ENCODE results near the gene RTN1.
"Not testable (repeated sequence)": the region's sequence is repeated elsewhere in the genome, so short reads cannot be mapped to it uniquely, and the experiment has no call there.

RTN1 gene

DNA sequence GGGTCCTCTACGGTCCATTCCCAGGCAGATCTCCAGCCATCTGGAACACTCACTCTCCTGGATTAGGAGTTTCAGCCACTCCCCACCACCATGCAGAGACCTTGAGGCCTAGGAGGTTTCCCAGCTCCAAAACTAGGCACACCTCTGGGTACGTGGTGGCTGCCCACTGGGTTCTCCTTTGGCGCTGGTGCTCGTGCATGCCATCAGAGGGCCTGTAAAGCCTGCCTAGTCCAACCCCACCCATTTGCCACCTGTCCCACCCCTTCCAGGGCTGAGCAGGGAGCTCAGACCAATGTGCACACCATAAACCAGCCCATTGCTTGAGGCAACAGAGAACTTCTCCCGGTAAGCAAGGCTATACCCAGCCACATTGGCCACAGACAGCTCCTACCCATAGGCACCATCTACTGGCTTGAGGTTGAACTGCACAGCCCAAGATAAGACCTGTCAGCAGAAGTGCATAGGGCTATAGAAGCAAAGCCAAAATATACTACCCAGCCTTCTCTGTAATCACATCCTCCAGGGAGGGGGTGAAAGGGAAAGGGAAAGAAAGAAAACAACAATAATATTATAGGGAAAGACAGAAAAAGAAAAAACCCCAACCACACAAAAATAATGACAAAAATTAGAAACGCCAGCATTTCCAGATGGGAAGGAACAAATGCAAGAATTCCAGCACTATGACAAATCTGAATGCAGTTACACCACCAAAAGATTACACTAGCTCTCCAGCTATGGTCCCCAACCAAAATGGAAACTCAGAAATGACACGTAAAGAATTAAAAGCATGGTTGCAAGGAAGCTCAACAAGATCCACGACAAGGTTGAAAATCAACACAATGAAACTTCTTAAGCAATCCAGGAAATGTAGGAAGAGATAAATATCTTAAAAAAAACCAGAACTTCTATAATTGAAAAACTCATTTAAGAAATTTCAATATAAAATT, 182.1 kb downstream of the RTN1 start:
- peak; percentile 95 to 97 for ATAC-seq (replicated peaks)
- Mint-ChIP-seq H3K27me3 (peaks cover 19 to 24% of the 10 kb centered on the region in 2 donors), H3K9me3 (peaks cover 7% of the 10 kb centered on the region in 2 donors), H3K27ac (no peak overlapping the region), H3K36me3 (no peaks in the 10 kb centered on the region), H3K4me3 (no peak overlapping the region), H3K4me1 (no peaks in the 10 kb centered on the region)
- DNase-seq: peak; percentile 36

DNA sequence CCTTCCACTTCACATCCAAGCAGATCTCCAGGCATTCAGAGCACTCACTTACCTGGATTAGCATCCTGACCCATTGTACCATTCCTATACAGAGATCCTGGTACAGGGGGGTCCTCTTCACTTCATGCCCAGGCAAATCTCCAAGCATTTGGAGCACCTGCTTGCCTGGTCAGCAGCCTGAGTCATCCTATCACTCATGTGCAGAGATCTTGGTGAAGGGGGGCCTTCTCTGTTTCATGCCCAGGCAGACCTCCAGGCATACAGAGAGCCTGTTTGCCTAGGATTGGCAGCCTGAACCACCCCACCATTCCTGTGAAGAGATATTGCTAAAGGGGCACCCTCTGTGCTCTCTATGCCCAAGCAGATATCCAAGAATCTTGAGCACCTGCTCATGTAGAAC, 182.9 kb downstream of the RTN1 start:
- no peak overlapping the region for H3K27ac Mint-ChIP-seq
- H3K4me1 Mint-ChIP-seq: no peaks in the 10 kb centered on the region
- peaks cover 7% of the 10 kb centered on the region in 2 donors for H3K9me3 Mint-ChIP-seq
- ATAC-seq (replicated peaks): no peak
- H3K27me3 Mint-ChIP-seq: peaks cover 19 to 24% of the 10 kb centered on the region in 2 donors
- no peaks in the 10 kb centered on the region for H3K36me3 Mint-ChIP-seq
- no peak overlapping the region for H3K4me3 Mint-ChIP-seq
- no peak for DNase-seq

DNA sequence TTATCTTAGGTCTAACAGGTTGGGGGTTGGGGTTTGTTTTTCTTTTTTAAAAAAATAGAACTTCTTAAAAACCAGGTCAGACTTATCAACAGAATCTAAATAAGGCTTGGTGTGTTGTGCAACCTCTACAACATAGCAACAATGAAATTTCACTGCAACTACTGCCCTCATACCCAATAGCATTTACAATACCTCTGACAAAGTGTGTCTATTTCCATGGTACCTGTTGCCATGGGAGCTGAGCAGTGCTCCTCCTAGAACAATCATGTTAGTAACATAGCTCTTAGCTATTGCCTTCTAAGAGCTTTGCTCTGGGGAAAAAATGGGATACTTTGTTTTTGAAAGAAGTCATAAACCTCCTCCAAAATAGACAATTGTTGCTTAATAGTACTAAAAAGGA, 190.7 kb downstream of the RTN1 start:
- Mint-ChIP-seq H3K36me3 (no peaks in the 10 kb centered on the region), H3K27ac (no peak overlapping the region), H3K27me3 (peaks cover 11 to 16% of the 10 kb centered on the region in 2 donors), H3K4me1 (no peaks in the 10 kb centered on the region), H3K4me3 (no peak overlapping the region), H3K9me3 (peaks cover 0 to 2% of the 10 kb centered on the region in 2 donors)
- ATAC-seq (replicated peaks) (no peak), DNase-seq (no peak)

DNA sequence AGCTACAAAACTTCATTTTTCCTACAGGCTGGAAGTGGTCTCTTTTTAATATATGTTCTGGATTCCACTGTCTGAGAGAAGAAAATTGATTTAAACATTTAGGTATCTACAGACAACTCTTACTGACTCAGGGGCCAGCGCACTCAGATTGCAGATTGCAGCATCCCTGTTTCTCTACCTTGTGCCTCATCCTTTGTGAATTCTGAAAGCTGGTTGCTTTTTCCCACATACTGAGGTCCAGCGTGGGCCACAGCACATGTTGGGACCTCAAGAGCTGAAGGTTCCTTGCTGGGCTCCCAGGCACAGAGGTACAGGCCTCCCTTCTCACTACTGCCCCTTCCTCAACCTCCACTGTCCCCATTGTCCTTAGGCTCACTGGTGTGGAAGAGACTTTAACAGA, 192.2 kb downstream of the RTN1 start:
- Mint-ChIP-seq H3K27ac (no peak overlapping the region), H3K27me3 (peaks cover 7 to 16% of the 10 kb centered on the region in 2 donors), H3K36me3 (no peaks in the 10 kb centered on the region), H3K9me3 (peaks cover 7 to 9% of the 10 kb centered on the region in 2 donors), H3K4me3 (no peak overlapping the region), H3K4me1 (no peaks in the 10 kb centered on the region)
- no peak for ATAC-seq (replicated peaks)
- DNase-seq: no peak

DNA sequence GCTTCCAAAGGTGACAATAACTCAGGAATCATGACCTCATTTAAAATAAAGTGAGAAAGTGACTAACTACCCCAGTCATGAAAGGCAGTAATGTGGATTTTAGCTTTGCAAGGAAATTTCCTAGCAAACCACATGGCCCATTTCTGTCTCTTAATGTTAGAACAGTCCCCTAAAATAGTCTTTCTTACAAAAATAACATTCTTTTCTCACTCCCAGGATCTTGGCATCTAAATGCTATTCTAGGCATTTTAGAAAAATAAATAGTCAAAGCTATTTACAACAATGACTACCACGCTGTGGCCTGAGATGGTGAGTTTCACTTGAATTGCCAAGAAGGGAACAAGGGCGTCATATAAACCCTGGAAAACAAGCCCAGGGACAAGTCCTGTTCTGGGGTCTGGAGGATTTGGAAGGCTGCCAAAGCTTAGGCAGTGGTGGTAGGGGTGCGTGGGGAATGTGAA, 192.8 kb downstream of the RTN1 start:
- Mint-ChIP-seq H3K4me1 (no peaks in the 10 kb centered on the region), H3K27me3 (peaks cover 7 to 16% of the 10 kb centered on the region in 2 donors), H3K4me3 (no peak overlapping the region), H3K27ac (no peak overlapping the region), H3K9me3 (peaks cover 12 to 13% of the 10 kb centered on the region in 2 donors), H3K36me3 (no peaks in the 10 kb centered on the region)
- ATAC-seq (replicated peaks) (no peak), DNase-seq (no peak)

DNA sequence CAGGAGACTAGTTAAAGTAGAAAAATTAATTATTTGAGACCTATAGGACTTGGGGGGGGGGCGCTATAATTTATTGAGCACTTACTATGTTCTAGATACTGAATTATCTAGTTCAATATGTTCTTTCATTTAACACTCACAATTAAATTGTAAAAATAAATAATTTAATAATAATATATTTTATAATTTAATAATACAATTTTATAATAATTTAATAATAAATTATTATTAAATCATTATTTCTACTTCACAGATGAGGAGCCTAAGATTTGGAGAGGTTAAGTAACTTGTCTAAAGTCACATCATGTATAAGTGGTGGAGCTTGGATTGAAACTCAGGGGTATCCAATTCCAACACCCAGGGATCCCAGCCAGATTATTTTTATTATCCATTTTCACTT, 195.2 kb downstream of the RTN1 start:
- H3K9me3 Mint-ChIP-seq: peaks cover 12 to 13% of the 10 kb centered on the region in 2 donors
- peaks cover 0 to 5% of the 10 kb centered on the region in 2 donors for H3K27me3 Mint-ChIP-seq
- ATAC-seq (replicated peaks) (no peak), DNase-seq (no peak)
- no peak overlapping the region for H3K4me3 Mint-ChIP-seq
- no peaks in the 10 kb centered on the region for H3K4me1 Mint-ChIP-seq
- H3K27ac Mint-ChIP-seq: no peak overlapping the region
- H3K36me3 Mint-ChIP-seq: no peaks in the 10 kb centered on the region

DNA sequence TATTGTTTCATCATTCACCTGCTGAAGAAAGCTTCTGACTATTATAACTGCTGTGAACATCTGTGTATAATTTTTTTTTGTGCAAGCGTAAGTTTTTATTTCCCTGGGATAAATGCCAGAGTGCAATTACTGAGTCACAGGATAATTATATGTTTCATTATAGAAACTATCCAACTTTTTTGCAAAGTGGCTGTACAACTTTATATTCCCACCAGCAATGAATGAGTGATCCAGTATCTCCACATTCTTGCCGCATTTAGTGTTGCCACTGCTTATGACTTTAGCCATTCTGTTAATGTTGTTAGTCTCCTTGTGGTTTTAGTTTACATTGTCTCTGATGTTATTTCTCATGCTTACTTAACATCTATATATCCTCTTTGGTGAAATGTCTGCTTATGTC, 205.8 kb downstream of the RTN1 start:
- no peaks in the 10 kb centered on the region for H3K36me3 Mint-ChIP-seq
- peaks cover 18 to 22% of the 10 kb centered on the region in 2 donors for H3K9me3 Mint-ChIP-seq
- no peak overlapping the region for H3K27ac Mint-ChIP-seq
- H3K4me3 Mint-ChIP-seq: no peak overlapping the region
- ATAC-seq (replicated peaks) (no peak), DNase-seq (no peak)
- no peaks in the 10 kb centered on the region for H3K27me3 Mint-ChIP-seq
- H3K4me1 Mint-ChIP-seq: no peaks in the 10 kb centered on the region

DNA sequence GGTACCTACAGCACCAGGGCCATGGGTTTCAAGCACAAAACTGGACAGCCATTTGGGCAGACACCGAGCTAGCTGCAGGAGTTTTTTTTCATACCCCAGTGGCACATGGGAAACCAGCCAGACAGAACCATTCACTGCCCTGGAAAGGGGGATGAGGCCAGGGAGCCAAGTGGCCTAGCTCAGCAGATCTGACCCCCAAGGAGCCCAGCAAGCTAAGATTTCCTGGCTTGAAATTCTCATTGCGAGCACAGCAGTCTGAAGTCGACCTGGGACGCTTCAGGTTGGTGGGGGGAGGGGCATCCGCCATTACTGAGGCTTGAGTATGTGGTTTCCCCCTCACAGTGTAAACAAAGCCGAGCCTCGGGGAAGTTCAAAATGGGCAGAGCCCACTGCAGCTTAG, 212.8 kb downstream of the RTN1 start:
- no peak overlapping the region for H3K4me3 Mint-ChIP-seq
- peaks cover 12 to 14% of the 10 kb centered on the region in 2 donors for H3K9me3 Mint-ChIP-seq
- no peak for ATAC-seq (replicated peaks)
- no peak for DNase-seq
- no peak overlapping the region for H3K27ac Mint-ChIP-seq
- H3K27me3 Mint-ChIP-seq: peaks cover 0 to 11% of the 10 kb centered on the region in 2 donors
- peaks cover 0 to 2% of the 10 kb centered on the region in 2 donors for H3K36me3 Mint-ChIP-seq
- no peaks in the 10 kb centered on the region for H3K4me1 Mint-ChIP-seq

DNA sequence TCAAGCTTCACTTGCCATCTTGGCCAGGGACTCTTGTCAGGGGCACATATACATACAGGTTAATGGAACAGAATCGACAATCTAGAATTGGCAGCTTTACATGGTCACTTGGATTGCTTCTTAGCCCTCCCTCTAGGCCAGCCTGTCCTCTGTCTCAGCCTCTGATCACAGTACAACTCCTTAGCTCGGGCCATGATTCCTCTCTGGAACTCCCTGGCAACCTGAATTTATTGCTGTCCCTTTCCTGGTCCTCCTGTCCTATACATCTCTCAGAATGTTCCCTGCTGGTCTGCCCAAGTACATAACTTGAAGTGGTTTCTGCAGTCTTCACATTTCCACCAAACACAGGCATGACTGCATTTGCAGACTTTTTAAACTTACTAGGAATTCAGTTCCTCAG, 214.1 kb downstream of the RTN1 start:
- Mint-ChIP-seq H3K27ac (no peak overlapping the region), H3K4me1 (no peaks in the 10 kb centered on the region), H3K27me3 (peaks cover 0 to 21% of the 10 kb centered on the region in 2 donors), H3K4me3 (no peak overlapping the region), H3K36me3 (peaks cover 0 to 2% of the 10 kb centered on the region in 2 donors), H3K9me3 (peaks cover 9 to 13% of the 10 kb centered on the region in 2 donors)
- DNase-seq: no peak
- ATAC-seq (replicated peaks): no peak

DNA sequence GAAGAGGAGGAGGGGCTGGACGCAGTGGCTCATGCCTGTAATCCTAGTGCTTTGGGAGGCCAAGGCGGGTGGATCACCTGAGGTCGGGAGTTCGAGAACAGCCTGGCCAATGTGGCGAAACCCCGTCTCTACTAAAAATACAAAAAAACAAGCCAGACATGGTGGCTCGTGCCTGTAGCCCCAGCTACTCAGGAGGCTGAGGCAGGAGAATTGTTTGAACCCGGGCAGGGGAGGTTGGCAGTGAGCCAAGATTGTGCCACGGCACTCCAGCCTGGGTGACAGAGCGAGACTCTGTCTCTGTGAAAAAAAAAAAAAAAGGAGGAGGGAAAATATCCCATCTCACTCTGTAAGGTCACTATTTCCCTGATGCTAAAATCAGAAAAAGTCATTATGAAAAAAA, 216.4 kb downstream of the RTN1 start:
- Mint-ChIP-seq H3K9me3 (peaks cover 5 to 14% of the 10 kb centered on the region in 2 donors), H3K27me3 (peaks cover 0 to 21% of the 10 kb centered on the region in 2 donors)
- not testable (repeated sequence) for H3K27ac Mint-ChIP-seq; ATAC-seq (replicated peaks); DNase-seq; H3K4me3 Mint-ChIP-seq; H3K4me1 Mint-ChIP-seq; H3K36me3 Mint-ChIP-seq

DNA sequence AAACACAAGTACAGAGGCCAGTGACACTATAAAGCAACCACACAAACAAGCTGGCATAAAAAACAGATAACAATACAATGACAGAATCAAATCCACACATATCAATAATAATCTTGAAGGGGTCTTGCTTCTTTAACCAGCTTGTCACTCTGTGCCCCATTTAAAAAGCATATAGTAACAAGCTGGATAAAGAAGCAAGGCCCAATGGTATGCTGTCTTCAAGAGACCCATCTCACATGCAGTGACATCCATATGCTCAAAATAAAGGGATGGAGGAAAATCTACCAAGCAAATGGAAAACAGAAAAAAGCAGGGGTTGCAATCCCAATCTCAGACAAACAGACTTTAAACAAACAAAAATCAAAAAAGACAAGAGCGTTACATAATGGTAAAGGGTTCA, 223.7 kb downstream of the RTN1 start:
- H3K27me3 Mint-ChIP-seq; H3K27ac Mint-ChIP-seq; H3K4me1 Mint-ChIP-seq; ATAC-seq (replicated peaks); H3K4me3 Mint-ChIP-seq; DNase-seq: not testable (repeated sequence)
- Mint-ChIP-seq H3K36me3 (peaks cover 0 to 15% of the 10 kb centered on the region in 2 donors), H3K9me3 (peaks cover 31 to 40% of the 10 kb centered on the region in 2 donors)

DNA sequence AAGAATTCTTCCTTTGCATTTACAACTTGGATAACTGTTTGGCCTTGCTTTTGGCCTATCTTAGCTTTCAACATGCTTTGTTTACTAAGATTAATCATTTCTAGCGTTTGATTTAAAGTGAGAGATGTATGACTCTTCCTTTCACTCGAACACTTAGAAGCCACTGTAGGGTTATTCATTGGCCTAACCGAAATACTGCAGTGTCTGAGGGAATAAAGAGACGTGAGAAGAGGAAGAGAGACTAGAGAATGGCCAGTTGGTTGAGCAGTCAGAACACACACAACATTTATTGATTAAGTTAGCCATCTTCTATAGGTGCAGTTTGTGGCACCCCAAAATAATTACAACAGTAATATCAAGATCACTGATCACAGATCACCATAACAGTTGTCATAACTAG, 231.7 kb downstream of the RTN1 start:
- Mint-ChIP-seq H3K4me3 (no peak overlapping the region), H3K27ac (no peak overlapping the region), H3K27me3 (peaks cover 0 to 12% of the 10 kb centered on the region in 2 donors), H3K4me1 (peaks cover 0 to 5% of the 10 kb centered on the region in 2 donors), H3K36me3 (no peaks in the 10 kb centered on the region), H3K9me3 (peaks cover 6 to 11% of the 10 kb centered on the region in 2 donors)
- DNase-seq (no peak), ATAC-seq (replicated peaks) (no peak)

DNA sequence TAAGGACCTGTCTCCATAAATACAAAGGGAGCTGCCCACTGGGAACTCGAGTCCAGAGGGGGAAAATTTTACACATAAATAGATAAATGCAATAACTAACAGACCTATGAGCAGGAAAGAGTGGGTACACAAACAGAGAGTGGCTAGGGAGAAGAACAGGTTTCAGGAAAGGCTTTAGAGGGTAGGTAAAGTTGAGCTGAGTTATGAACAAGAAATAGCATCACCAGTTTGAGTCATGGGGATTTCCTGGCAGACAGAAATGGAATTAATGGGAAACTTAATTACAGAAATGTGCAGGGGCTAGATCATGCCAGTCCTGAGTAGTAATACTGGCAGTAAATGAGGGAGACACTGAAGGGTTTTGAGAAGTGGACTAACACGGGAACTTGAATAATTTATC, 236.0 kb downstream of the RTN1 start:
- Mint-ChIP-seq H3K36me3 (no peaks in the 10 kb centered on the region), H3K9me3 (peaks cover 4 to 5% of the 10 kb centered on the region in 2 donors), H3K27me3 (peaks cover 25 to 54% of the 10 kb centered on the region in 2 donors), H3K4me3 (no peak overlapping the region), H3K4me1 (peaks cover 7 to 9% of the 10 kb centered on the region in 2 donors), H3K27ac (no peak overlapping the region)
- peak; percentile 36 to 46 for ATAC-seq (replicated peaks)
- no peak for DNase-seq

DNA sequence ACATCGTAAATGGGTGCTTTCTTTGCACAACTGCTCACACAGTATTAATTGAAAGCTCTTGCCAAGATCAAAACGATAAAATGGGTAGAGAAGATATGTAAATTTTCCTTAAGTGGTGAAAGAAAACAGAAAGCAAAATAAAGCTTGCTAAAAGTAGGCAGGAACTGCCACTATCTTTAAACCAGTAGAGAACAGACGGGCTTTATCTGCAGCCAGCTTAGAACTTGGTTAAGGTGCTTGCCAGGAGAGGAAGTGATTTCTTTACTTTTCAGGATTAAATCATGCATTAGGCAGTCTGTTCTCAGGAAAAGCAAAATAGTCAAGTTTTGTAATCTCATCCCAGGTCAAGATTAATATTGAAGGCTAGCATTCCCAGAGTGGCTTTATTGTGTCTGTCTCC, 237.1 kb downstream of the RTN1 start:
- Mint-ChIP-seq H3K4me3 (no peak overlapping the region), H3K27me3 (peaks cover 30 to 65% of the 10 kb centered on the region in 2 donors), H3K36me3 (no peaks in the 10 kb centered on the region), H3K27ac (no peak overlapping the region), H3K4me1 (peaks cover 7 to 9% of the 10 kb centered on the region in 2 donors), H3K9me3 (peaks cover 4 to 5% of the 10 kb centered on the region in 2 donors)
- ATAC-seq (replicated peaks) (no peak), DNase-seq (no peak)

DNA sequence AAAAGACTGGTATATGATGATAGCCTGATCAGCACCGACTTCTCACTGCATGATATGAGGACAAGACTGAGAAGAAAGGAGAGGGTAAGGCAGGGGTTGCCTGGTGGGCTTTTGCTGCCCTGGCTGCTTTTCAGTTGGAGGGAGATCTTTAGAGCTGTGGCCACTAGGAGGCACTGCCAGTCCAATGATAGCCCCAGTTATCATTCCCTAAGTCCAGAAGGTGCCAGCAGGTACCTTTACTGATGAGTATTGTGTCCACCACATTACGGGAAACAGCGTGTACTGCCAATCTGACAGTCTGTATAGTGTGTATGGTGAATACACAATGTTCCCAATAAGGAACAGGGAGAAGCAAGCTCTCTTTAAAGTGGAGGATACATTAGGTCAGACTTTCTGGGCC, 238.2 kb downstream of the RTN1 start:
- Mint-ChIP-seq H3K36me3 (no peaks in the 10 kb centered on the region), H3K4me1 (peaks cover 7 to 9% of the 10 kb centered on the region in 2 donors), H3K27ac (no peak overlapping the region), H3K9me3 (peaks cover 4 to 5% of the 10 kb centered on the region in 2 donors), H3K4me3 (no peak overlapping the region), H3K27me3 (peaks cover 30 to 73% of the 10 kb centered on the region in 2 donors)
- ATAC-seq (replicated peaks) (peak; percentile 65 to 72), DNase-seq (no peak)
